ENCODE data around the gene LRMDA. TPM values are rescaled to one million over a fixed set of nuclear protein-coding genes. Genes with fewer than 3 reads are reported as not detected.

LRMDA gene
- total and polyA plus RNA-seq, 2 donors (not counting 3 experiments of a cell fraction or from before 2014, with no cell fraction given) = 9.7 to 18.0 TPM

GRCh38 chr10:76036111-76036940 is 604.9 kb downstream of the LRMDA start:
- H3K9me1 ChIP-seq (replicated peaks; ENCODE audit: control insufficient read depth, extremely low read depth, insufficient read depth, low read length) = no peaks in the 10 kb centered on the region
- no peak overlapping the region for H3K9ac ChIP-seq (replicated peaks; ENCODE audit: extremely low read depth, insufficient read depth, low read length)
- peaks cover 12% of the 10 kb centered on the region for H3K4me1 ChIP-seq (ENCODE audit: control insufficient read depth, extremely low read depth, insufficient read depth, low read length)
- BruUV-seq (replicated peaks) = no TSS peak
- H3K9me3 ChIP-seq (replicated peaks; ENCODE audit: control insufficient read depth, insufficient read depth, low read length) = no peaks in the 10 kb centered on the region
- ChIA-PET CTCF (interaction anchor here (0.6 to 4.0 kb wide), 16 partner anchors 8 to 969 kb away, joined by 3 to 70 read pairs (median 4); partner anchors contain the start of gene ZNF503), POLR2A (no interaction called here)
- no peak overlapping the region for H3K27ac ChIP-seq (ENCODE audit: insufficient read depth, low read depth, low read length)
- H3K79me2 ChIP-seq (ENCODE audit: control insufficient read depth, insufficient read depth, low read length) = no peaks in the 10 kb centered on the region
- no peak overlapping the region for H2AFZ ChIP-seq (ENCODE audit: low read depth, low read length)
- FAIRE-seq (peak; percentile 87), DNase-seq (ENCODE audit: low read depth, low spot score) (peak; percentile 57)
- dilution Hi-C loops (cut with MboI; ENCODE audit: extremely low pct_ligation_motif_present, low sequenced_read_pairs) = no loop called here
- H3K4me2 ChIP-seq (ENCODE audit: insufficient read depth, low read length) = no peak overlapping the region
- TF ChIP-seq CTCF (IDR thresholded peaks at IDR 0.05; ENCODE audit: extremely low read depth in 1 of 2, insufficient read depth in 1 of 2, low read depth in 1 of 2, low read length in 2 of 2) = peak; percentile 87 to 90
- TF ChIP-seq EZH2 (IDR thresholded peaks at IDR 0.05; ENCODE audit: borderline replicate concordance, low read depth, low read length, severe bottlenecking) = no peak
- no peaks in the 10 kb centered on the region for H4K20me1 ChIP-seq (replicated peaks; ENCODE audit: control insufficient read depth, extremely low read depth, insufficient read depth, low read length)
- no peak overlapping the region for H3K4me3 ChIP-seq (replicated peaks in 1 of 3; ENCODE audit: insufficient read depth in 1 of 3, low read depth in 1 of 3, low read length in 3 of 3)
- H3K27me3 ChIP-seq (ENCODE audit: control insufficient read depth in 2 of 2, insufficient read depth in 2 of 2, low read length in 2 of 2) = no peaks in the 10 kb centered on the region
- intact Hi-C loops (cut with micrococcal nuclease) = loop anchor here (1.0 to 2.0 kb wide), 3 partner anchors 266 to 636 kb away; no protein-coding TSS in a partner anchor
- H3K36me3 ChIP-seq (ENCODE audit: control insufficient read depth in 2 of 2, extremely low read depth in 1 of 2, insufficient read depth in 2 of 2, low read length in 2 of 2) = no peaks in the 10 kb centered on the region

- Histone ChIP-seq H3K9me1 (replicated peaks; ENCODE audit: control insufficient read depth, extremely low read depth, insufficient read depth, low read length) (no peaks in the 10 kb centered on the region), H3K4me2 (ENCODE audit: insufficient read depth, low read length) (no peak overlapping the region), H2AFZ (ENCODE audit: low read depth, low read length) (no peak overlapping the region), H3K27me3 (ENCODE audit: control insufficient read depth in 2 of 2, insufficient read depth in 2 of 2, low read length in 2 of 2) (no peaks in the 10 kb centered on the region), H3K36me3 (ENCODE audit: control insufficient read depth in 2 of 2, extremely low read depth in 1 of 2, insufficient read depth in 2 of 2, low read length in 2 of 2) (no peaks in the 10 kb centered on the region), H3K27ac (ENCODE audit: insufficient read depth, low read depth, low read length) (no peak overlapping the region), H4K20me1 (replicated peaks; ENCODE audit: control insufficient read depth, extremely low read depth, insufficient read depth, low read length) (no peaks in the 10 kb centered on the region), H3K4me1 (ENCODE audit: control insufficient read depth, extremely low read depth, insufficient read depth, low read length) (peaks cover 12% of the 10 kb centered on the region), H3K4me3 (replicated peaks in 1 of 3; ENCODE audit: insufficient read depth in 1 of 3, low read depth in 1 of 3, low read length in 3 of 3) (no peak overlapping the region), H3K9me3 (replicated peaks; ENCODE audit: control insufficient read depth, insufficient read depth, low read length) (no peaks in the 10 kb centered on the region), H3K79me2 (ENCODE audit: control insufficient read depth, insufficient read depth, low read length) (no peaks in the 10 kb centered on the region), H3K9ac (replicated peaks; ENCODE audit: extremely low read depth, insufficient read depth, low read length) (no peak overlapping the region)
- dilution Hi-C loops (cut with MboI; ENCODE audit: extremely low pct_ligation_motif_present, low sequenced_read_pairs) = no loop called here
- TF ChIP-seq POLR2A (IDR thresholded peaks at IDR 0.05; ENCODE audit: low read depth, low read length) = no peak
- no peak for TF ChIP-seq MAX (IDR thresholded peaks at IDR 0.05; ENCODE audit: insufficient read depth, insufficient read length)
- no peak for TF ChIP-seq JUN (IDR thresholded peaks at IDR 0.05; ENCODE audit: borderline replicate concordance, insufficient read depth, insufficient read length, low read depth)
- TF ChIP-seq GATA2 (IDR thresholded peaks at IDR 0.05; ENCODE audit: insufficient read depth, insufficient read length, low read depth, low read length) = no peak
- no peak for TF ChIP-seq FOS (IDR thresholded peaks at IDR 0.05; ENCODE audit: borderline replicate concordance, insufficient read depth, low read length)
- no peak for TF ChIP-seq EZH2 (IDR thresholded peaks at IDR 0.05; ENCODE audit: borderline replicate concordance, low read depth, low read length, severe bottlenecking)
- no peak for TF ChIP-seq POLR2AphosphoS5 (IDR thresholded peaks at IDR 0.05; ENCODE audit: insufficient read depth, low read depth, low read length)
- no peak for TF ChIP-seq MYC (IDR thresholded peaks at IDR 0.05; ENCODE audit: low read depth, low read length)
- DNase-seq (ENCODE audit: low read depth, low spot score) = no peak
- peak; percentile 12 for FAIRE-seq
- POLR2A ChIA-PET = no interaction called here
- CTCF ChIA-PET = interaction anchor here (0.7 to 4.0 kb wide), 8 partner anchors 10 to 640 kb away, joined by 3 to 70 read pairs (median 8); partner anchors contain the start of gene ZNF503
- no TSS peak for BruUV-seq (replicated peaks)
- intact Hi-C loops (cut with micrococcal nuclease) = loop anchor here (1.0 to 2.0 kb wide), 3 partner anchors 266 to 637 kb away; no protein-coding TSS in a partner anchor
Observed at GRCh38 chr10:76036962-76037361, 605.5 kb downstream of the LRMDA start.
